Measurements from ENCODE around the gene DCXR. TPM values are rescaled to one million over a fixed set of nuclear protein-coding genes. Genes with fewer than 3 reads are reported as not detected.

The DCXR gene
- total and polyA plus RNA-seq, 10 of the 15 experiments (the other 5 are each of a cell fraction or from before 2014, with no cell fraction given) = 12.3 to 139 (median 88.9) TPM

GRCh38 chr17:82037092-82037888, at the start of gene DCXR (continued):
- peak; percentile 33; the same call in 1 of the 2 replicates for TF ChIP-seq MAX (IDR thresholded peaks at IDR 0.05; ENCODE audit: low read depth, low read length)
- no peak for TF ChIP-seq FOXK2 (IDR thresholded peaks at IDR 0.05)
- no peak for TF ChIP-seq ZNF274 (IDR thresholded peaks at IDR 0.05; ENCODE audit: insufficient read depth, insufficient read length)
- peak; percentile 55; the same call in 1 of the 2 replicates for TF ChIP-seq E2F4 (IDR thresholded peaks at IDR 0.05; ENCODE audit: low read depth, low read length)
- TF ChIP-seq CHD2 (IDR thresholded peaks at IDR 0.05; ENCODE audit: borderline replicate concordance, low read depth, low read length) = no peak
- TF ChIP-seq MTA3 (IDR thresholded peaks at IDR 0.05; ENCODE audit: borderline replicate concordance, low read length) = no peak
- peak; percentile 86 for TF ChIP-seq ZNF207 (IDR thresholded peaks at IDR 0.05; ENCODE audit: borderline replicate concordance)
- no peak for TF ChIP-seq ELK1 (IDR thresholded peaks at IDR 0.05; ENCODE audit: low read depth, low read length)
- TF ChIP-seq EGR1 (IDR thresholded peaks at IDR 0.05; ENCODE audit: borderline replicate concordance in 1 of 2, low read depth in 2 of 2, low read length in 2 of 2) = peak in 1 of 2 experiments; percentile 96; a peak in 2 of 3 replicates
- TF ChIP-seq EED (IDR thresholded peaks at IDR 0.05; ENCODE audit: low read depth) = no peak
- TF ChIP-seq SKIL (IDR thresholded peaks at IDR 0.05; ENCODE audit: low read depth, poor library complexity, severe bottlenecking) = no peak
- no peak for TF ChIP-seq MYB (IDR thresholded peaks at IDR 0.05; ENCODE audit: borderline replicate concordance, low read depth, low read length)
- peak; percentile 50; the same call in 1 of the 2 replicates for TF ChIP-seq CREB1 (IDR thresholded peaks at IDR 0.05; ENCODE audit: low read depth)
- TF ChIP-seq CEBPB (IDR thresholded peaks at IDR 0.05; ENCODE audit: borderline replicate concordance in 1 of 2, low read depth in 2 of 2, low read length in 2 of 2) = no peak
- TF ChIP-seq PRDM15 (CRISPR knock-in tag; IDR thresholded peaks at IDR 0.05) = no peak
- peak; percentile 80 for TF ChIP-seq IKZF1 (conservative IDR thresholded peaks at IDR 0.05)
- TF ChIP-seq RB1 (IDR thresholded peaks at IDR 0.05; ENCODE audit: borderline replicate concordance) = peak; percentile 84; the same call in 1 of the 2 replicates
- TF ChIP-seq HDAC2 (IDR thresholded peaks at IDR 0.05) = no peak
